ENCODE results near the gene ZGRF1.

DNA sequence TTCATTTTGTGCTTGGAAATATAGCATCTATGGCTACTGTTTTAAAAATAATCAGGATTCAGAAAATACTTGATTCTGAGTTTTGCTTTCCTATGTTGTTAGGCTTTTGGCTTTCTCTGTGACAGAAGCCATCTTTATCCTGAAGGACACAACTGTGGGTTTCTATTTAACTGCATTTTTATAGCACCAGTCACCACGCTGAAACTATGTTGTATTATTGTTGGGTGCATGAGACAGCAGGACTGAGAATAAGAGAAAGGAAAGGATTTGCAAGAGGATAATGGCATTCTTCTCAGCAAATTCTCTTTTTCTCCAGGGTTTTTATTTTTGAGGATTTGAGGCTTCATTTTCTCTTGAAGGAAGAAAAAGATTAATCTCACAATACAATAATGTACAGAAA, 110.6 kb downstream of the ZGRF1 start:
- TF ChIP-seq ZNF274 (IDR thresholded peaks at IDR 0.05; ENCODE audit: low read depth, low read length) (no peak), EGR1 (IDR thresholded peaks at IDR 0.05; ENCODE audit: low read depth) (no peak), CTCF (IDR thresholded peaks at IDR 0.05 in 2 of 3, conservative IDR thresholded peaks at IDR 0.05 in 1 of 3; ENCODE audit: borderline replicate concordance in 1 of 3, insufficient read depth in 1 of 3, low read depth in 2 of 3, low read length in 2 of 3) (no peak), POLR2A (IDR thresholded peaks at IDR 0.05; ENCODE audit: borderline replicate concordance, extremely low read depth, insufficient read depth, insufficient read length) (no peak), EZH2phosphoT487 (IDR thresholded peaks at IDR 0.05; ENCODE audit: borderline replicate concordance) (no peak), TCF7L2 (IDR thresholded peaks at IDR 0.05; ENCODE audit: borderline replicate concordance, extremely low read depth, insufficient read depth, insufficient read length) (no peak), EZH2 (IDR thresholded peaks at IDR 0.05) (no peak), SIN3A (IDR thresholded peaks at IDR 0.05; ENCODE audit: low read depth) (no peak), SP1 (IDR thresholded peaks at IDR 0.05; ENCODE audit: low read depth) (no peak), ZBTB33 (IDR thresholded peaks at IDR 0.05; ENCODE audit: extremely low read depth, insufficient replicate concordance, low read length) (no peak), RAD21 (IDR thresholded peaks at IDR 0.05; ENCODE audit: low read depth) (no peak), SRF (IDR thresholded peaks at IDR 0.05; ENCODE audit: low read depth) (no peak), YY1 (IDR thresholded peaks at IDR 0.05; ENCODE audit: extremely low read depth, insufficient replicate concordance, low read depth, low read length) (no peak), MAX (IDR thresholded peaks at IDR 0.05) (no peak)

All from HCT116 (cell line).